Common myeloid progenitor, CD34-positive (primary cell): ENCODE measurements around the gene TFB1M.

Experiments
- CTCF ChIA-PET: fragments of 350-600 bp; sonication (Branson Sonifier 250); formaldehyde crosslinking; loops from one replicate; lab custom pipeline; 2021; ENCODE audit warnings: antibody characterized with exemption; lab: Charles Lee
- POLR2A ChIA-PET: fragments of 350-600 bp; sonication (Branson Sonifier 250); formaldehyde crosslinking; loops from one replicate; lab custom pipeline; 2021; ENCODE audit warnings: antibody characterized with exemption; lab: Charles Lee
- DNase-seq, 3 donors: peaks; one replicate each; pipeline versions ENCODE4 v3.0.0 to v3.0.0-alpha.2; 2013
- H3K27ac ChIP-seq, 2 experiments: 1 replicate in 1 of 2; 2 replicates in 1 of 2; pipeline ENCODE4 v1.7.0; 2013; ENCODE audit warnings: inconsistent platforms in 2 of 2, low read length in 2 of 2, mild to moderate bottlenecking in 2 of 2, low read depth in 1 of 2, moderate library complexity in 1 of 2; ENCODE audit not compliant: severe bottlenecking in 2 of 2, insufficient read depth in 1 of 2, poor library complexity in 1 of 2
- H3K27me3 ChIP-seq, 5 experiments: replicated peaks in 2 of 5; 1 replicate in 3 of 5; 2 replicates in 2 of 5; pipeline versions ENCODE4 v1.6.1 to v1.7.0; 2013; ENCODE audit warnings: low read length in 4 of 5, mild to moderate bottlenecking in 2 of 5, moderate library complexity in 2 of 5, inconsistent platforms in 1 of 5; ENCODE audit not compliant: insufficient read depth in 5 of 5, control insufficient read depth in 4 of 5
- H3K36me3 ChIP-seq, 4 experiments: 1 replicate in 2 of 4; 2 replicates in 2 of 4; pipeline versions ENCODE4 v1.6.1 to v1.7.0; 2013; ENCODE audit warnings: low read length in 3 of 4, control low read depth in 1 of 4, mild to moderate bottlenecking in 1 of 4; ENCODE audit not compliant: control insufficient read depth in 4 of 4, insufficient read depth in 4 of 4
- H3K4me1 ChIP-seq, 4 experiments: 1 replicate in 3 of 4; 2 replicates in 1 of 4; pipeline versions ENCODE4 v1.6.1 to v1.7.1; 2013; ENCODE audit warnings: low read length in 3 of 4, mild to moderate bottlenecking in 3 of 4, control low read depth in 1 of 4, inconsistent platforms in 1 of 4, moderate library complexity in 1 of 4; ENCODE audit not compliant: control insufficient read depth in 4 of 4, insufficient read depth in 4 of 4; ENCODE audit errors: control extremely low read depth in 1 of 4
- H3K4me3 ChIP-seq, 7 experiments: 1 replicate in 4 of 7; 2 replicates in 3 of 7; pipeline versions ENCODE4 v1.5.1 to v1.7.0; 2013; ENCODE audit warnings: mild to moderate bottlenecking in 7 of 7, low read length in 6 of 7, moderate library complexity in 6 of 7, inconsistent platforms in 2 of 7, low read depth in 2 of 7, control low read depth in 1 of 7; ENCODE audit not compliant: insufficient read depth in 4 of 7, control insufficient read depth in 1 of 7; ENCODE audit errors: extremely low read depth in 1 of 7
- H3K9me3 ChIP-seq, 5 experiments: 1 replicate in 4 of 5; 2 replicates in 1 of 5; pipeline versions ENCODE4 v1.6.1 to v1.7.1; 2013; ENCODE audit warnings: low read length in 4 of 5, mild to moderate bottlenecking in 2 of 5, inconsistent platforms in 1 of 5, low read depth in 1 of 5, moderate library complexity in 1 of 5; ENCODE audit not compliant: control insufficient read depth in 4 of 5, insufficient read depth in 2 of 5; ENCODE audit errors: control extremely low read depth in 1 of 5
- WGBS: methylation state at CpG from one replicate; pipeline ENCODE4 v1.1.5; 2013; ENCODE audit not compliant: insufficient coverage; 5-methylcytosine and 5-hydroxymethylcytosine counted together

Gene TFB1M

GRCh38 chr6:155256122-155256795, 58.0 kb downstream of the TFB1M start:
- ChIA-PET CTCF (interaction anchor here (0.8 to 1.6 kb wide), 2 partner anchors 10 to 79 kb away, joined by 4 read pairs; no protein-coding TSS in a partner anchor), POLR2A (no interaction called here)
- WGBS, result 91% methylated on average over 13 of the region's 13 CpGs
- Histone ChIP-seq H3K27ac (no peak overlapping the region), H3K9me3 (no peaks in the 10 kb centered on the region), H3K4me3 (no peak overlapping the region), H3K27me3 (no peaks in the 10 kb centered on the region), H3K36me3 (peaks cover 26 to 89% (median 65%) of the 10 kb centered on the region in 4 experiments), H3K4me1 (no peaks in the 10 kb centered on the region)
- DNase-seq, result no peak

GRCh38 chr6:155254139-155254538, 60.1 kb downstream of the TFB1M start:
- Histone ChIP-seq H3K27me3 (no peaks in the 10 kb centered on the region), H3K9me3 (no peaks in the 10 kb centered on the region), H3K4me1 (no peaks in the 10 kb centered on the region), H3K36me3 (peaks cover 28 to 87% (median 51%) of the 10 kb centered on the region in 4 experiments), H3K27ac (no peak overlapping the region), H3K4me3 (no peak overlapping the region)
- 98% methylated on average over 7 of the region's 10 CpGs for WGBS
- POLR2A ChIA-PET, result no interaction called here
- CTCF ChIA-PET, result no interaction called here
- DNase-seq, result no peak

- H3K36me3 ChIP-seq, result peaks cover 25 to 81% (median 45%) of the 10 kb centered on the region in 4 experiments
- no peak overlapping the region for H3K4me3 ChIP-seq
- no peaks in the 10 kb centered on the region for H3K4me1 ChIP-seq
- no peaks in the 10 kb centered on the region for H3K27me3 ChIP-seq
- 80% methylated on average over 1 of the region's 1 CpG for WGBS
- no peak overlapping the region for H3K27ac ChIP-seq
- H3K9me3 ChIP-seq, result no peaks in the 10 kb centered on the region
- ChIA-PET CTCF (interaction anchor here (1.2 to 7.5 kb wide), 3 partner anchors 25 to 76 kb away, joined by 3 to 62 read pairs (median 4); no protein-coding TSS in a partner anchor), POLR2A (no interaction called here)
- DNase-seq, result no peak
Measured at GRCh38 chr6:155253337-155253736, 60.9 kb downstream of the TFB1M start.

GRCh38 chr6:155252581-155252980, 61.7 kb downstream of the TFB1M start:
- ChIA-PET POLR2A (no interaction called here), CTCF (interaction anchor here (1.2 to 7.5 kb wide), 5 partner anchors 13 to 384 kb away, joined by 3 to 62 read pairs (median 4); no protein-coding TSS in a partner anchor)
- DNase-seq, result no peak
- WGBS, result 97% methylated on average over 5 of the region's 8 CpGs
- Histone ChIP-seq H3K27me3 (no peaks in the 10 kb centered on the region), H3K9me3 (no peaks in the 10 kb centered on the region), H3K27ac (no peak overlapping the region), H3K4me3 (no peak overlapping the region), H3K36me3 (peaks cover 25 to 80% (median 39%) of the 10 kb centered on the region in 4 experiments), H3K4me1 (no peaks in the 10 kb centered on the region)

GRCh38 chr6:155250701-155251381, 63.4 kb downstream of the TFB1M start:
- Histone ChIP-seq H3K4me1 (no peaks in the 10 kb centered on the region), H3K27me3 (no peaks in the 10 kb centered on the region), H3K4me3 (no peak overlapping the region), H3K9me3 (no peaks in the 10 kb centered on the region), H3K36me3 (peaks cover 17 to 65% (median 26%) of the 10 kb centered on the region in 4 experiments), H3K27ac (no peak overlapping the region)
- 94% methylated on average over 9 of the region's 10 CpGs for WGBS
- POLR2A ChIA-PET, result no interaction called here
- CTCF ChIA-PET, result interaction anchor here (0.6 to 7.5 kb wide), 13 partner anchors 13 to 382 kb away, joined by 3 to 62 read pairs (median 4); no protein-coding TSS in a partner anchor
- DNase-seq, result no peak

GRCh38 chr6:155248008-155249001, 66.0 kb downstream of the TFB1M start:
- POLR2A ChIA-PET, result no interaction called here
- no peak overlapping the region for H3K4me3 ChIP-seq
- no peaks in the 10 kb centered on the region for H3K27me3 ChIP-seq
- 85% methylated on average over 28 of the region's 30 CpGs for WGBS
- DNase-seq, result peak; percentile 52 to 70 (median 60)
- no peaks in the 10 kb centered on the region for H3K4me1 ChIP-seq
- CTCF ChIA-PET, result interaction anchor here (0.7 to 7.5 kb wide), 19 partner anchors 10 to 399 kb away, joined by 3 to 62 read pairs (median 4); no protein-coding TSS in a partner anchor
- peaks cover 5 to 43% (median 13%) of the 10 kb centered on the region in 4 experiments for H3K36me3 ChIP-seq
- H3K9me3 ChIP-seq, result no peaks in the 10 kb centered on the region
- H3K27ac ChIP-seq, result no peak overlapping the region
